GM19351 (cell line): Measurements from ENCODE around the gene UBLCP1.

Source experiments
- ATAC-seq: cut with Tn5 transposase; IDR thresholded peaks from one replicate; pipeline ENCODE4 v1.9.1; 2021; ENCODE audit warnings: mild to moderate bottlenecking, moderate library complexity; ENCODE audit not compliant: unreplicated experiment

UBLCP1 gene

DNA sequence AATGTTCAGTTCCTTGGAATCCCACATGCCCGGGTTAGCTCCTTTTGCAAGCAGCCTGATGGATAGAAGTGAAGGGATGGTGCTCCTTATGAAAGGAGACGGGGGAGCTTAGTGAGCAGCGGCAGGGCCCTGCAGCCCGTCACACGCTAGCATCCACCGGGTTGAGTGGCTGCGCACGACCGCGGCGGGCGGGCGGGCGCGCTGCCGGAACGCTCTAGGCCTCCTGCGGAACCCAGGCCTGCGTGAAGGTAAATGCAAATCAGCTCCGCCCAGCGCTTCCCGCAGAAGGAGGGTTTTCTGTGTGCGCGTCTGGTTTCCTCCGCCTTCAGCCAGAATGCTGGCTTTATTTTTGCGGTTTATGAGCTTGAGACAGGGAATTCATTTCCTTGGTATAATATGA, 47.4 kb downstream of the UBLCP1 start:
- ATAC-seq: peak; percentile 56

DNA sequence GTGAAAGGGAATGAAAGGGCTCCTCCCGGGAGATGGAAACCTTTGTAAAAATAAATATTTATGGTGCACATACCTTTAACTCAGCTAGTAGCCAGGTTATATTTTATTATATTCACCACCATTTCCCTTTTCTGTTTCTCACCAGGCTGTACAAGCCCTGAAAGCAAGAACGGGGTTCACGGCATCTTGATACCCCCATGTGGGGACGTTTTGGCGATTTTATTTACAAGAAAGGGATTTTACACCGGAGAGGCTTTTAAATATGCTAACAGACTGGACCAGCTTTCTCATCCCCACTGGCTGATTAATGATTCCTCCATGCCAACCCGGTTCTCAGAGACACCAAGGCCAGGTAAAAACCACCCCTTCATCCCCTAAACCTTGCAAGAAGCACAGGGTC, 48.0 kb downstream of the UBLCP1 start:
- ATAC-seq: no peak

DNA sequence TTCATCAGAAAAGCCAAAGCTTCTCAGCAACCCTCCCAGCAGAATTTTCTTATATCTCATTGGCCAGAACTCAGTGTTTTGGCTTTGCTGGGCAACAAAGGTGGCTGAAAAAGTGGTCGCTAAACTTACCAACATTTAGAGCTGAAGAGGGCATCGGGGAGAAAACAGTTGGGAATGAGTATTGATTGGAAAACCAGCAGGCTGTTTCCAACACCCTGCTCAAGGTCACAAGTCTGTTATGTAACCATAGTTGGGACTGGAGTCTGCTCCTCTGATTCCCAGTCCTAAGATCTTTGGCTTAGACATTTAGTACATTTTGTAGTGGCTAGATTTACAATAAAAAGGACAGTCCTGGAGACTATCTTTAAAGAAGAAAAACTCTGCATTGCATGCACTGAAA, 50.1 kb downstream of the UBLCP1 start:
- ATAC-seq: no peak

DNA sequence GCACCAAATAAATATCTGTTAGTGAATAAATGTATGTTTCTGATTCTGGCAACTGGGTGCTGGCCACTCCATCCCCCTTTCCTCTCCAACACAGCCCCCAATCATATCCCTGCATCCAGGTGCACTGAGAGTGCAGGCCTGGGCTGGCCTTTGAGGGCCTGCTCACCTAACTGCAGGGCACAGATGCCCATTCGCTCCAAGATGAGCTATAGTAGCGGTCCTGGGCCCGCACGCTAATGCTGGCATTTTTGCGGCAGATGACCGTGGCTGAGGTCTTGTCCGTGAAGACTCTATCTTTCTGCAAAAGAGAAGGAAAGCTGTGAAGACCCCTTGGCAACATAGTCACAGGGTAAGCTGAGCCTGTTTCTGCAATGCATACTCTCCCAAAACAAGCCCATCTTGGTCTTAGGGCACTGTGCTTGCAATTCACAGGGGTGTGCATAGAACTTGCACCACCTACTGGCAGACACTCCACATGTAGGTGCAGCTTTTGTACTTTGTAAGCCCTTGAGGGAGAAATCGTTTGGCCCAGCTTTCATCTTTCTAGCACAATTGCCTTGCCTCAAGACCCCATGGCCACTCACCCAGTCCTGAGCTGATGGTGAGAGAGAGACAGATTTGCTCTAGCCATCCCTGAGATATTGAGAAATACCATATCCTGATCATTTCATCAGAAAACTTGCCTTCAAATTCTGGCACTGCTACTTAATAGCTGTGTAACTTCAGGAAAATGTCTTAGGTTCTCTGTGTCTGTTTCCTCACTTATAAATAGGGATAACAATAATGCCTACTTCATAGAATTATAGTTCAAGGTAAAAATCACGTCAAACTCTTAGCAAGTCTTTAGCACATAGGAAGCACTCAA, 53.7 kb downstream of the UBLCP1 start:
- peak; percentile 81 for ATAC-seq

DNA sequence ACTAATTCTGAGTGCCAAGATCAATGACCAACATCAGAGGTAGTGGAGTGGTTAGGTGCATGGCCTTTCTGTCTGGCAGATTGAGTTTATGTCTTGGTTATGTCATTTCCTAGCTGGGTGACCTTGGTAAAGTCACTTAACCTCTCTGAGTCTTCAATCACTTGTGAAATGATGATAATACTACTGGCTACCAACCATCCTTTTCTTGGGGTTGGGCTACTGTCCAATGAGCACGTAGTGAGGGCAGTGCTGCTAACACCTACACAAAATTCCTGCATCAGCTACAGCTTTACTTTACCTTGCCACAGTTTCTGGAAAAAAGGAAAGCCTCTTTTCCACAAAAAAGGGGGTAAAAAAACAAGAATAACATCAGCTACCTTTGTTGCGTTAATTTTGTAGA, 54.8 kb downstream of the UBLCP1 start:
- ATAC-seq: no peak

DNA sequence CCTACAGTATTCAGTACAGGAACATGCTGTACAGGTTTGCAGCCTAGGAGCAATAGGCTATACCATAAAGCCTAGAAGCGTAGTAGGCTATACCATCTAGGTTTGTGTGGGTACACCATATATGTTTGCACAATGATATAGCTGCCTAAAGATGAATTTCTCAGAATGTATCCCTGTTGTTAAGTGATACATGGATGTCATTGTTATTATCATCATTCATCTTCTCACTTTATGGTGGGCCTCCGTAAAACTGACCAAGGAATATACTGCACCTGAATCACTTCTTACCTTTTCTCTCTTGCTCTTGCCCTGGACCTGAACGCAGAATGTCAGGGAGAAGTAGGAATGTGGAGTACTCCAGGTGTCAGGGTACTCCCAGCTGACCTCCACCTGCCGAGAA, 55.4 kb downstream of the UBLCP1 start:
- ATAC-seq: no peak

DNA sequence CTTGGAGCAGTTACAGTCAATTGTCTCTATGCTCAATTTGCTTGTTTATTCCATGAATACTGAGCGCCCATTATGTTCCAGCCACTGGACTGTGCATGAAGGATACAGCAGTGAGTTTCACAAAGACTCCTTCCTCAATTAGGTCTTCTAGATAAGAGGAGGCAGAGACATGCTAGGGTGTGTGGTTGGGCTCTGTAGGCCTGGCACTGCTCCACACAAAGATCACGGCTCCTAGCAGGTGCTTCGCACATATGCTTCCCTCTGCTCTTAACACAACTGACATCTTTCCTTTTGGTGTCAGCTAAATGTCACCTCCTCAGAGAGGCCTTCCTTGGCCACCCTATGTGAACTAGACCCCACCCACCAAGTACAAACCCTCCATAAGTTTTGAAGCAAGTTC, 56.3 kb downstream of the UBLCP1 start:
- ATAC-seq: no peak

DNA sequence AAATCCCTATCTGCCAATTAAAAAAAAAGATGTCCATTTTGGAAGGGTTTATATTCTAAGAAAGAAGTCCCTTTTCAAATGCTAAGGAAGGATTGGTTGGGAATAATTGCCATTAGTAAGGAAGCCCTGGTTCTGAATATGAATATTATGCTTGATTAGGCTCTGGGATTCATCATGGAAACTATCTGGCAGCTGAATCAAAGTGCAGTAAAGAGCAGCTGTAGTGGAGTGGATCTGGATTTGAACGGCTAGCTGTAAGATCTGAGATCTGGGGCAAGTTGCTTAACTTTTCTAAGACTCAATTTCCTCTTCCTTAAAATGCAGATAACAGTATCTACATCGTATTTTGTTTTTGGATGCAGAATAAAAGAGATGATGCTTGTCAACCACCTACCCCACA, 56.7 kb downstream of the UBLCP1 start:
- no peak for ATAC-seq

DNA sequence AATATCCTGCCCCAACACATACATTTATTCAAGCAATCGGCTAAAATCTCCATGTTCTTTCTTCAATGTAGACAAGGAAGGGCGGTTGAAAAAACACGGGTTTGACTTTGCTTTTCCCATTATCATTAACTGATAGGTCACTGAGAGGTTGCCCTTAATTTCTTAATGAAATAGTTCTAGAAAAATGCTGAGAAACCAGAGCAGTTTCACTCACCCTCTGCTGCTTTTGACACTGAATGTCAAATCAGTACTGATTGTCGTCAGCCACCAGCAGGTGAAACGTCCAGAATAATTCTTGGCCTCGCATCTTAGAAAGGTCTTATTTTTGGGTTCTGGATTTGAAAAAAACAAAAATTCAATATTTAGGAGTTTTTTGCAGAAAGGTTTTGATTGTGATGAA, 59.1 kb downstream of the UBLCP1 start:
- no peak for ATAC-seq

DNA sequence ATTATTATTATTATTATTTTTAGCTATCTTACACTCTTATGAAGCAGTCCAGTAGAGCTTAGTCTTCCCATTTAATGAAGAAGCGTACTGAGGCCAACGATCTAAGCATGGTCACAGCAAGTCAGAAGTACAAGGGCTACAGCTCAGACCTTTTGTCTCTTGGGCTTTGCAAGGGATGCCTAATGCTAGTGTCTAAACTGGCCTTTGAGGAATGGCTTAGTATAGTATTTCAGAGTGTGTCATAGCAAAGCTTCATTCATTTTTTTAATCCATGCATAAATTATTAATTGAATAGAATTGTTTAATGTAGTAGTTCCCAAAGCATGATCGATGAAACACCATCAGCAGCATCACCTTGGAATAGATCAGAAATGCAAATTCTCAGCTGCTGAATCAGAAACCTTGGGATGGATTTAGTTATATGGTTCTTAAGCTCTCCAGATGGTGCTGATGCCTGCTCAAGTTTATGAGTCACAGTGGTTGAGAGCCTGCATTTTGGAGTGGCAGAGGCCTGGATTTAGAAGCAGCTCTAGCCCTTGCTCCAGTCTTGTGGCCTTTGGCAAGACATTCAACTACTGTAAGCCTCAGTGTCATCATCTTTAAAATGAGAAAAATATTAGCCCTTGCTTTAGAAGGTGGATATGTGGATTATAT, 61.1 kb downstream of the UBLCP1 start:
- ATAC-seq: no peak

DNA sequence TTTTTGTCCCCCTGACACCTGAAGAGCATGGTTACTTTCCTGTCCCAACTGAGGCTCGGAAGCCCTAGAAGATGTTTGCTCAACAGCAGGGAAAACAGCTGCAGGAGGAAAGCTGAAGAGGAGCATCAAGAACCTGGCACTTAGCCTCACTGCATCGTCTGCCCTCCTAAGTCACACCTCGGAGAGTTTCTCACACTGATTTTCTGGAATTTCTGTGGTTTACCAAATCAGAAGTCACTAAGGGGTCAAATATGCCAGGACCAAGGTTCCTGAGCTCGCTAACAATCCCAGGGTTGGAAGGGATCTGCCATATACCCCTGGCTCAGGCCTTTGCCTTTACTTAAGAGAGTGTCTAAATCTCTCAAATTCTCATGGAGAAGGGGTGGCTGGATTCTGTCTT, 61.9 kb downstream of the UBLCP1 start:
- ATAC-seq: no peak

DNA sequence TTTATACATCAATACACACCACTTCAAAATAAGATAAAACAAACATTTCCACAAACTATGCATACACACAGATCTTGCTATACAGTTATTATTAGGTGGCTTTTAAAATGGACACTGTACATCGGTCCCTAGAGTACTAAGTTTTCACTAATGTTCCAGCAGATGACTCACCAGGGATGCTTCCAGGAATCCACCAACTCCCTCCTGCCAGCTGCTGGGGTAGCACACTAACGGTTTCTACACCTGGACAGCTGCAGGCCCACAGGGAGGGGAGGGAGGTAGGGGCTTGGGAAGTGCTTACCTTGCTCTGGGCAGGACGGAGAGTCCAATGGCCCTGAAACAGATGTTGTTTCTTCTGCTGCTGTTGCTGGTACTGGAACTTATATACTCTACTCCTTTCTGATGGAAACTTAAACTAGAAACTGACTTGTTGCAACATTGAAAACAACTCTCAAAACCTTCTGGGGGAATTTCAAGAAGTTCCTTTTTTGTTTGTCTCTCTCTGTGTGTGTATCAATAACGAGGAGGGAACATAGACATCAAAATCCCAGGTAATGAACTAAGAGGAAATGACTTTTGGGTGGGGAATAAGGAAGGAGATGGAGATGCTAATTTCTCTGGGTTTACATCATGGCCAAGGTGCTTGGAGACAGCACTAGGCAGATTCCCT, 67.2 kb downstream of the UBLCP1 start, which contains the start of gene IL12B:
TSS of gene IL12B (minus strand) at position 357 of the 670 bp plus-strand sequence. CDS start 3,705 bp downstream, outside the sequence.
- ATAC-seq: no peak

DNA sequence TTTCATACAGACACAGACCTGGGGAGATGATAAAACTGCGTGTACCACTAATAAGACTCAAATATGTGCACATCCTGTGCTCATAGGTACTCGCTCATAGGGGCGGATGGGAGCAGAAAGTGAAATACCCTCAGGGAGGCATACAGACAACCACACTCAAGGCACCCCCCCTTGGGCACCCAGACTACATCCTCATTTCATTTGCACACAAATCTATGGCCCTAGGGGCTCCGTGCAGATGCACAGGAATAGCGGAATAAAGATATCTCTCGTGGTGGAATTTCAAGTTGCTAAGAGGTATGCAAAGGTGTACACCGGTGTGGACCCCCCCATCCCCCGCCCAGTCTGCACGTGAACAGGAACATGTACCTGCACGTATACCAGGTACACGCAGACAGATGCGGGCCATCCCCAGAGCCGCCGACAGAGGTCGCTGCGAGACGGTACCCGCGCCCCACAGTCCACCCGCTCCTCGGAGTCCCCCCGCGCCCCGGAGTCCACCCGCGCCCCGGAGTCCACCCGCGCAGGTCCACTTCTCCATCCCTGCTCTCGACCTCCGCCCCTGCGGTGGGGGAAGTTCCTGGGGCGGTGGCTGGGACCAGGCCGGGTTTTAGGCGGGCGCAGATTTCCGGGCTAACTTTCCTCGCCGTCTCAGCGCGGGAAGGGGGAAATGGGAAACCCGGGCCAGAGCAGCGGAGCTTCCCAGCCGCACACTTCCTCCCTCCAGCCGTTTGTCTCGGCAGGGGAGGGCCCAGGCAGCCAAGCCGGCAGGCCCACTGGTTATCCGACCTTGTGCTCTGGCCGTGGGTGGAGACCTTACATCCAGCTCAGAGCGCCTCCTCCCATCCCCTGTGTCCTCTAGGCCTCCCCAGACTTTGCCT, 68.2 kb downstream of the UBLCP1 start:
- peak; percentile 61 for ATAC-seq

DNA sequence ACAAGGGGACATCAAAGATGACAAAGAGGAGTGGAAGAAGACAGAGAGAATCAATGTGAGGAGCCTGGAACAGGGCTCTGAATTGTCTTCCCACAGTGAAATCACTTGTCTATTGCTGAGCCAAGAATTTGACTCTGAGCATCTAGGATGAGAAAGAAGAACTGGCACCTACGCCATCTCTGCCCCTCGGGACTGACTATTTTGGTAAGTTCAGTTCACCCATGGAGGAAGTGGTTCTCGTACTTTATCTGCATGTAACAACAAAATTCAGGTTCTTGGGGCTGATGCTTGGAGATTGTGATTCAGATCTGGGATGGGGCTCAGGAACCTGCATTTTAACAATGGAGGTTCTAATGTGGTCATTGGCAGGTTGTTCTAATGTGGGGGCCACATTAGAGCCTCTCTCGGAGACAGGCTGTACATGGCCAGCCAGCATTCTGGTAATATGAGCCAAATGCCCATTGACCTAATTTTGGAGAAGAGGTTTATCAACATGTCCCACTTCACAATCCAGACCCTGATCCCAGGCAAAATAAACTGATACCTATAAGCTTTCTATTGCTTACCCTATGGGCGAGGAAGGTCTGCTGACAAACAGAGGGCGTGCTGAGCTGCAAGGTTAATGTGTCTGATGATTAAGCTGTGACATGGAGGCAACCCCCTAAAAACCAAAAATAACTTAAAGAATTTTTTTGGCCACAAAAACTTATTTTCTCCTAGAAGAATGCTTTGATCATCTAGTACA, 69.9 kb downstream of the UBLCP1 start:
- no peak for ATAC-seq

DNA sequence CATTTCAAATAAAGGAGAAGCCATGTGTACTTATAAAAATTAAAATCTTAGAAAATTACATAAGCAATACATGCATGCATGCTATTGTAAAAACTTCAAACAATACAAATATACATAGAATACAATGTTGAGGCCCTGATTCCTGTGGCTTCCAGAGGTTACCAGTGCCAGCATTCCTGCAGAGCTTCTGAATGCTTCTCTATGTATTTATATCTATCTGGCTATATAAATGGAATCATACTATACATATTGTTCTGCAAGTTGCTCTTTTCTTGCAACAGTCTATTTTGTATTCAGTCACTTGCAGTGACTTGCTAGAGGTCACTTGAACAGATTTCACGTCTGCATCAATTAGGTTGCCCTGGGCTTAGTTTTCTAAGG, 70.4 kb downstream of the UBLCP1 start:
- no peak for ATAC-seq
